HG03378 (cell line): ENCODE data around the gene ATG2A.

ENCODE experiments used
- ATAC-seq: cut with Tn5 transposase; IDR thresholded peaks from one replicate; pipeline ENCODE4 v1.9.1; 2021; ENCODE audit warnings: mild to moderate bottlenecking, moderate library complexity; ENCODE audit not compliant: unreplicated experiment

ATG2A gene

GRCh38 chr11:64925536-64926436 is 8.8 kb upstream of the ATG2A start:
- no peak for ATAC-seq

- ATAC-seq = no peak
These were observed 7.9 kb upstream of the ATG2A start for GRCh38 chr11:64924910-64925284.

- peak; percentile 73 for ATAC-seq
These were observed 7.2 kb upstream of the ATG2A start, which contains the start of gene PPP2R5B for GRCh38 chr11:64923944-64924909. Gene PPP2R5B (plus strand): TSS chr11:64924689. CDS start chr11:64925735, 1,046 bp downstream.

GRCh38 chr11:64923151-64923661 is 6.2 kb upstream of the ATG2A start:
- ATAC-seq = no peak

GRCh38 chr11:64921384-64921783 is 4.4 kb upstream of the ATG2A start:
- ATAC-seq = no peak

DNA sequence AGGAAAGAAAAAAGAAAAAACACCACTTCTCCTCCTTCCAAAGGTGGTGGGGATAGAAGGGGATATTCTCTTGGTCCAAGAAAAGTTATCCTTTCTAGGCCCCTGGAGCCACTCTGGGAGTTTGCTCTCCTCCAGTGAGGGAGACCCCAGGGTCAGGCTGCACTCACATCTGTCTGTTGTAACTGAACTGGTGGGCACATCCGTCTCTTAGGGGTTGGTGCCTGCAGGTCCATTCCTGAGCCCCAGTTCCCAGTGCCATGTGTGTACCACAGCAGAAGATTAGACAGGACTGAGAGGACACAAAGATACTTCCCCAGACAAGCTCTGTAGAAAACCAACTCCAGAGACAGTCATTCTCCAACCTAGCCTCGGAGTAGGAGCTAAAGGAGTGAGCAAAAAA is 3.1 kb upstream of the ATG2A start:
- ATAC-seq = no peak

DNA sequence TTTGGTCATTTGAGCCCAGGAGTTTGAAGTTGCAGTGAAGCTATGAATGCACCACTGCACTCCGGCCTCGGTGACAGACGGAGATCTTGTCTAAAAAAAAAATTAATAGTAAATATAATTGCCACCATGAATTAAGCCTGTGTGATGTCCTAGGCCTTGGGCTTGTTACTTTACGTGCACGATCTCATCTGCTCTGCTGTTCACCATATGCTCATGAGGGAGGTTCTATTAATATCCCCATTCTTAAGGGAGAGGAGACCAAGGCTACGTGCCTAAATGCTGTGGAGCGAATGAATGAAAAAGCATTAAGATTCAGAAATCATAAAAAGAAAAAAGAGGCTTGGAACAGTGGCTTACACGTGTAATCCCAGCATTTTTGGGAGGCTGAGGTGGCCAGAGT is 2.6 kb upstream of the ATG2A start:
- ATAC-seq = no peak

- ATAC-seq = no peak
These were observed 1.0 kb upstream of the ATG2A start for GRCh38 chr11:64918017-64918416.

DNA sequence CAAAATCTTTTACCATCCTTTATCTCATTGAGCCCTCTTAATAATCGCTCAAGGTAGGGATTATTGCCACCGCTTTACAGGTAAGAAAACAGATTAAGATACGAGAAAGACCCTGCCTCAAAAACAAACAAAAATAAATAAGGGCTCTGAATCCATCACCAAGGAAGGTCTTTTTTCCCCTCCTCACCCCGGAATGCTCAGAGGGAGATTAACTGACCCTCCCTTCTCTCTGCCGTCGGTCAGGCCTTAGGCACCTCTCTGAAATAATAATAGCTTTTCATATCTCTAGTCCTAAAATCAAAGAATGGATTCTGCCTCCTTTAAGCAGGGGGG is 620 bp upstream of the ATG2A start:
- ATAC-seq = no peak

DNA sequence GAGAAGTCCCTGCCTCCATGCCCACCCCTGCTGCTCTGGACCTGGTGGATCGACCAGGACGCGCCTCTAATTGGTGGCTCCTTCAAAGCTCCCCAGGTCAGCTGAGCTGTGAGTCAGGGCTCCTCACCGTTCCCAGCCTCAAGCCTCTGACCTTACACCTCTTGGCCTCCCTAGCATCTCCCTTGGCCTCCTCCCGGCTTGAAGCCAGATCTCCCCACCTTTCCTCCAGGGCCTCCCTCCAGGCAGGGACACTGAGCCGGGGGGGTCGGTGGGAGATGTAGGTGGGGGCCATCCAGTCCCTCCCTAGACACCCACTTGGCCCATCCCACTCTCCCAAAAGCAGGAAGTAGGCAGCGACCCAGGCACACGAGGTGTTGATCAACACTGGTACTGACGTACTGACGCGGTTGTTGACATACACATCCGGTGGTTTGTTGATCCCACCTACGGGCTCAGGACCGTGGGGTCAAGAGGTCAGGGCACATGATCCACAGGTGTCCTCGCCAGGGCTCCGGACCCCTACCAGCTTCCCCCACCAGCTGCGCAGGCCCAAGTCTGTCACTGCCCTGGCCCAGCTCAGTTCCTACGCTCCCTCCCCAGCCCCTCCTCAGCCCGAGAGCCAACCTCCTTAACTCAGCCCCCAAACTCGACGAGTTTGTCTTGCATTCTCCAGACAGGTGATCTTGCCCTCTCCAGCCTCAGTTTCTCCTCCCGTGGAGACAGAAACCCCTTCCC is 802 bp downstream of the ATG2A start:
- no peak for ATAC-seq

GRCh38 chr11:64915376-64915887 is 1.6 kb downstream of the ATG2A start:
- no peak for ATAC-seq

- ATAC-seq = no peak
These were observed 2.9 kb downstream of the ATG2A start for GRCh38 chr11:64914123-64914522.

DNA sequence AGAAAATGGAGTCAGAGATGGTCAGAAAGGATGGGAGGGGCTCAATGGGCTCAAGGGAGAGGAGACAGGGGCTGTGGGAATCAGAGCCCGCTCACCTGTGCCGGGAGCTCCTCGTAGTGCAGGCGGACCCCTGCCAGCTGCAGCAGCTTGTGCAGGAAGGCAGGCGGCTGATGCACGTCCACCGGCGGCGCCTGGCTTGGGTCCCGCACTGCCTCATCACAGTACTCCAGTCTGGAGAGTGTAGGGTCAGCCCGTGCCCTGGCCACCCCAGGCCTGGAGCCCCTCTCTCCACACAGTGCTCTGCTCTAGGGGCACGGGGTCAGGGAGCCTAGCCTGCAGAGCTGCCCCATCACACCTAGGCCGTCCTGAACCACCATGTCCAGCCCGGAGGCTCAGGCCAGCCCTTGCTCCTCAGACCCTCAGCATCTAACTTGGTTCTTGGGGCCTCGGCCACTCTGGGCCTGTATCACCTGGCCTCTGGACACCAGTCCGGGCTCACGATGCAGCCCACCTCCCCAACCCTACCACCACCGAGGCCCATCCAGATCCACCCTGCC is 3.8 kb downstream of the ATG2A start:
- ATAC-seq = no peak

- no peak for ATAC-seq
These were observed 5.3 kb downstream of the ATG2A start for GRCh38 chr11:64911689-64912088.

DNA sequence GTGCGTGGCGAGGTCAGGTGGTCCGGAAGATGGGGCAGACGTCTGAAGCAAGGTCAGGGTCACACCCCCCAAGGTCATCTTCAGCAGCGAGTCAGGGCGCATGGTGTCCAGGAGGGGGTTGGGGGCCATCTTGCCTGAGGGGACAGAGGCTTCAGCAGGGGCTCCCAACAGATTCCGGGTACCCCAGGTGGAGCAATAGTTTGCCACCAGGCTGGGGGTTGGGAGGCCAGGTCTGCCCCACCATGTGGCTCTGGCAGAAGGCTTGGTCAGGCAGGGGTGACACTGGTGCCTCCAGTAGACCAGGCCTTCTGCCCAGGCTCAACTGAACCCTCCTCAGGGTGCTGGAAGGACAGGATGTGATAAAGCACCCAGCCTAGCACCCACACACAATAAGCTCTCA is 5.9 kb downstream of the ATG2A start:
- ATAC-seq = no peak

DNA sequence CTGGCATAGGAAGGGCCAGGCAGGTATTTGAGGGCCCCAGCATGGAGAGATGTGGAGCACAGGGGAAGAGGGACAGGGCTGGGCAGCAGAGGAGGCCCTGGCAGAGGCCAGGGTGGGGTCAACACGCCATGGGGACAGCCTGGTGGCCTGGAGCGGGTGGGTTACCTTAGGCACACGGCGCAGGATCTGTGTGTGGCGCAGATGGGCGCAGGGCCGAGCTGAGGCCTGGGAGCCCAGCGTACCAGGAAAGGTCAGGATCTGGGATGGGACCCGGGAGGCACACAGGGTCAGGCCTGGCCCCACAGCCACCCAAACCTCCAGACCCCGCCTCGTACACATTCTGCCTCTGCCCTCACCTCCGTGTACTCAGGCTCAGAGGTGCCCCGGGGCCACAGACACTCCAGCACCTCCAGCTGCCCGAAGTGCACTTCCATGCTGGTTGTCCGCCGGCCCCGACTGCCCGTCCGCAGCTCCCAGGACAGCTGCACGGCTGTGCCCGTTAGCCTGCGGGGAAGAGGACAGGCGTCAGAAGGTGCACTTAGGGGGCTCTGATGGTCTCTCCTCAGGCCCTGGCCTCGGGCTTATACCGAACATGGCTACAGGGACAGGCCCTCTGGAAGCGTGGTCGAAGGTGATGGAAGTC is 6.4 kb downstream of the ATG2A start:
- ATAC-seq = no peak

DNA sequence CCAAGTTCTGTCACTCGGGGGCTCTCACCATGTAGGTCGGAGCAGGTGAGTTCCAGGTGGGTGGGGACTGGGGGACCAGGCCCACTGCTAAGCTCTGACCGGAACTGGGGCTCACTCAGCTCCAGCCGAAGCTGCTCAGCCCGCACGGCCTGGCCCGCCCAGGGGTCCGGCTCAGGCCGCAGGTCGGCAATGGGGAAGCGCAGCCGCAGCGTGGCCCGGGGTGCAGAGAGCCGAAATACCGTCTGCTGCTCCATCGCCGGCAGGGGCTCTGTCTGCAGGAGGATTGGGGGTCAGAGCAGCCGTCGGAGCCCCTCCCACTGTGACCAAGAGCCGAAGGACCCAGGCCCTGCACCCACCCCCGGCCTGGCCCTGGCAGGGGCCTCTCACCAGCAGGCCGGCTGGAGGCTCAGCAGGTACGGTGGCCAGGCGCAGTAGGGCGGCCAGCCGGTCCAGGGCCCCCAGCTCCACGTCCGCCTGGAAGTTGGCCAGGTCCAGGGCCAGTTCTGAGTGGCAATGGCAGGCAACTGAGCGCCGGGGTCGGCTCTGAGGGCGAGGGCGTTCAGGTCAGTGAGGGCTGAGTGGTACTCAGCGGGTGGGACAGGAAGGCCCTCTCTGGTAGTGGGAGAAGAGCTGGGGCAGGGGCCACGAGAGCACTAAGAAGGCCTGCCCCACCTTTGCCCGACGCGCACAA is 7.2 kb downstream of the ATG2A start:
- ATAC-seq = no peak

- ATAC-seq = no peak
These were observed 8.2 kb downstream of the ATG2A start for GRCh38 chr11:64908766-64909165.

- no peak for ATAC-seq
These were observed 10.7 kb downstream of the ATG2A start for GRCh38 chr11:64906314-64906635.
